ENCODE results near the gene CCDC127. TPM values are rescaled to one million over a fixed set of nuclear protein-coding genes. Genes with fewer than 3 reads are reported as not detected.

Gene CCDC127
- total RNA-seq, 1 donor from 2014 or later: 6.3 TPM

GRCh38 chr5:178110-178509 lies 39.8 kb downstream of the CCDC127 start:
- Histone ChIP-seq H3K4me3 (ENCODE audit: low read length in 3 of 3) (no peak overlapping the region), H3K36me3 (ENCODE audit: control insufficient read depth in 3 of 3, insufficient read depth in 3 of 3, low read length in 3 of 3) (no peaks in the 10 kb centered on the region), H3K9ac (ENCODE audit: low read depth in 1 of 3, low read length in 3 of 3) (no peak overlapping the region), H3K9me3 (ENCODE audit: control insufficient read depth in 3 of 3, low read length in 3 of 3) (no peaks in the 10 kb centered on the region), H3K27ac (ENCODE audit: low read depth, low read length) (no peak overlapping the region), H3K27me3 (ENCODE audit: control insufficient read depth in 3 of 3, insufficient read depth in 3 of 3, low read length in 3 of 3) (peaks cover 6 to 8% (median 6%) of the 10 kb centered on the region in 3 donors), H3K4me1 (ENCODE audit: control insufficient read depth in 3 of 3, insufficient read depth in 3 of 3, low read length in 3 of 3) (peaks cover 6 to 8% (median 8%) of the 10 kb centered on the region in 3 donors)

- H3K9me3 ChIP-seq (ENCODE audit: control insufficient read depth in 3 of 3, low read length in 3 of 3): no peaks in the 10 kb centered on the region
- H3K4me1 ChIP-seq (ENCODE audit: control insufficient read depth in 3 of 3, insufficient read depth in 3 of 3, low read length in 3 of 3): peaks cover 6 to 8% (median 8%) of the 10 kb centered on the region in 3 donors
- H3K9ac ChIP-seq (ENCODE audit: low read depth in 1 of 3, low read length in 3 of 3): no peak overlapping the region
- no peak overlapping the region for H3K27ac ChIP-seq (ENCODE audit: low read depth, low read length)
- peaks cover 7 to 13% (median 8%) of the 10 kb centered on the region in 3 donors for H3K27me3 ChIP-seq (ENCODE audit: control insufficient read depth in 3 of 3, insufficient read depth in 3 of 3, low read length in 3 of 3)
- no peaks in the 10 kb centered on the region for H3K36me3 ChIP-seq (ENCODE audit: control insufficient read depth in 3 of 3, insufficient read depth in 3 of 3, low read length in 3 of 3)
- H3K4me3 ChIP-seq (ENCODE audit: low read length in 3 of 3): no peak overlapping the region
These were observed 41.6 kb downstream of the CCDC127 start for GRCh38 chr5:176296-176823.

GRCh38 chr5:174876-175465 lies 43.0 kb downstream of the CCDC127 start:
- no peak overlapping the region for H3K9ac ChIP-seq (ENCODE audit: low read depth in 1 of 3, low read length in 3 of 3)
- H3K27me3 ChIP-seq (ENCODE audit: control insufficient read depth in 3 of 3, insufficient read depth in 3 of 3, low read length in 3 of 3): peaks cover 8 to 13% (median 8%) of the 10 kb centered on the region in 3 donors
- no peak overlapping the region for H3K27ac ChIP-seq (ENCODE audit: low read depth, low read length)
- H3K9me3 ChIP-seq (ENCODE audit: control insufficient read depth in 3 of 3, low read length in 3 of 3): no peaks in the 10 kb centered on the region
- H3K4me1 ChIP-seq (ENCODE audit: control insufficient read depth in 3 of 3, insufficient read depth in 3 of 3, low read length in 3 of 3): no peaks in the 10 kb centered on the region
- H3K36me3 ChIP-seq (ENCODE audit: control insufficient read depth in 3 of 3, insufficient read depth in 3 of 3, low read length in 3 of 3): no peaks in the 10 kb centered on the region
- H3K4me3 ChIP-seq (ENCODE audit: low read length in 3 of 3): no peak overlapping the region

- no peak overlapping the region for H3K4me3 ChIP-seq (ENCODE audit: low read length in 3 of 3)
- H3K27me3 ChIP-seq (ENCODE audit: control insufficient read depth in 3 of 3, insufficient read depth in 3 of 3, low read length in 3 of 3): peaks cover 8 to 13% (median 8%) of the 10 kb centered on the region in 3 donors
- H3K9me3 ChIP-seq (ENCODE audit: control insufficient read depth in 3 of 3, low read length in 3 of 3): no peaks in the 10 kb centered on the region
- no peak overlapping the region for H3K27ac ChIP-seq (ENCODE audit: low read depth, low read length)
- no peaks in the 10 kb centered on the region for H3K36me3 ChIP-seq (ENCODE audit: control insufficient read depth in 3 of 3, insufficient read depth in 3 of 3, low read length in 3 of 3)
- peaks cover 0 to 4% (median 3%) of the 10 kb centered on the region in 3 donors for H3K4me1 ChIP-seq (ENCODE audit: control insufficient read depth in 3 of 3, insufficient read depth in 3 of 3, low read length in 3 of 3)
- H3K9ac ChIP-seq (ENCODE audit: low read depth in 1 of 3, low read length in 3 of 3): no peak overlapping the region
These were observed 43.7 kb downstream of the CCDC127 start for GRCh38 chr5:174291-174600.

GRCh38 chr5:173392-174290 lies 44.3 kb downstream of the CCDC127 start:
- Histone ChIP-seq H3K9me3 (ENCODE audit: control insufficient read depth in 3 of 3, low read length in 3 of 3) (no peaks in the 10 kb centered on the region), H3K36me3 (ENCODE audit: control insufficient read depth in 3 of 3, insufficient read depth in 3 of 3, low read length in 3 of 3) (no peaks in the 10 kb centered on the region), H3K4me1 (ENCODE audit: control insufficient read depth in 3 of 3, insufficient read depth in 3 of 3, low read length in 3 of 3) (peaks cover 0 to 7% (median 3%) of the 10 kb centered on the region in 3 donors), H3K27ac (ENCODE audit: low read depth, low read length) (no peak overlapping the region), H3K4me3 (ENCODE audit: low read length in 3 of 3) (no peak overlapping the region), H3K27me3 (ENCODE audit: control insufficient read depth in 3 of 3, insufficient read depth in 3 of 3, low read length in 3 of 3) (peaks cover 8 to 13% (median 8%) of the 10 kb centered on the region in 3 donors), H3K9ac (ENCODE audit: low read depth in 1 of 3, low read length in 3 of 3) (no peak overlapping the region)

GRCh38 chr5:172841-173251 lies 45.1 kb downstream of the CCDC127 start:
- Histone ChIP-seq H3K4me3 (ENCODE audit: low read length in 3 of 3) (no peak overlapping the region), H3K27me3 (ENCODE audit: control insufficient read depth in 3 of 3, insufficient read depth in 3 of 3, low read length in 3 of 3) (peaks cover 8 to 13% (median 8%) of the 10 kb centered on the region in 3 donors), H3K9ac (ENCODE audit: low read depth in 1 of 3, low read length in 3 of 3) (no peak overlapping the region), H3K9me3 (ENCODE audit: control insufficient read depth in 3 of 3, low read length in 3 of 3) (no peaks in the 10 kb centered on the region), H3K36me3 (ENCODE audit: control insufficient read depth in 3 of 3, insufficient read depth in 3 of 3, low read length in 3 of 3) (no peaks in the 10 kb centered on the region), H3K27ac (ENCODE audit: low read depth, low read length) (no peak overlapping the region), H3K4me1 (ENCODE audit: control insufficient read depth in 3 of 3, insufficient read depth in 3 of 3, low read length in 3 of 3) (peaks cover 3 to 7% (median 3%) of the 10 kb centered on the region in 3 donors)

GRCh38 chr5:172421-172820 lies 45.5 kb downstream of the CCDC127 start:
- H3K4me1 ChIP-seq (ENCODE audit: control insufficient read depth in 3 of 3, insufficient read depth in 3 of 3, low read length in 3 of 3): peaks cover 3 to 7% (median 3%) of the 10 kb centered on the region in 3 donors
- H3K4me3 ChIP-seq (ENCODE audit: low read length in 3 of 3): no peak overlapping the region
- H3K36me3 ChIP-seq (ENCODE audit: control insufficient read depth in 3 of 3, insufficient read depth in 3 of 3, low read length in 3 of 3): no peaks in the 10 kb centered on the region
- H3K27me3 ChIP-seq (ENCODE audit: control insufficient read depth in 3 of 3, insufficient read depth in 3 of 3, low read length in 3 of 3): peaks cover 8 to 13% (median 8%) of the 10 kb centered on the region in 3 donors
- no peak overlapping the region for H3K27ac ChIP-seq (ENCODE audit: low read depth, low read length)
- no peak overlapping the region for H3K9ac ChIP-seq (ENCODE audit: low read depth in 1 of 3, low read length in 3 of 3)
- no peaks in the 10 kb centered on the region for H3K9me3 ChIP-seq (ENCODE audit: control insufficient read depth in 3 of 3, low read length in 3 of 3)

GRCh38 chr5:171801-172331 lies 46.1 kb downstream of the CCDC127 start:
- H3K4me3 ChIP-seq (ENCODE audit: low read length in 3 of 3): no peak overlapping the region

GRCh38 chr5:170971-171800 lies 46.8 kb downstream of the CCDC127 start:
- no peak overlapping the region for H3K9ac ChIP-seq (ENCODE audit: low read depth in 1 of 3, low read length in 3 of 3)

More at GRCh38 chr5:171801-172331, 46.1 kb downstream of the CCDC127 start:
- Histone ChIP-seq H3K27me3 (ENCODE audit: control insufficient read depth in 3 of 3, insufficient read depth in 3 of 3, low read length in 3 of 3) (peaks cover 8 to 13% (median 8%) of the 10 kb centered on the region in 3 donors), H3K27ac (ENCODE audit: low read depth, low read length) (no peak overlapping the region), H3K9me3 (ENCODE audit: control insufficient read depth in 3 of 3, low read length in 3 of 3) (no peaks in the 10 kb centered on the region), H3K4me1 (ENCODE audit: control insufficient read depth in 3 of 3, insufficient read depth in 3 of 3, low read length in 3 of 3) (peaks cover 3 to 7% (median 3%) of the 10 kb centered on the region in 3 donors), H3K9ac (ENCODE audit: low read depth in 1 of 3, low read length in 3 of 3) (no peak overlapping the region), H3K36me3 (ENCODE audit: control insufficient read depth in 3 of 3, insufficient read depth in 3 of 3, low read length in 3 of 3) (no peaks in the 10 kb centered on the region)

More at GRCh38 chr5:170971-171800, 46.8 kb downstream of the CCDC127 start:
- no peak overlapping the region for H3K4me3 ChIP-seq (ENCODE audit: low read length in 3 of 3)
- H3K27ac ChIP-seq (ENCODE audit: low read depth, low read length): no peak overlapping the region
- H3K36me3 ChIP-seq (ENCODE audit: control insufficient read depth in 3 of 3, insufficient read depth in 3 of 3, low read length in 3 of 3): no peaks in the 10 kb centered on the region
- no peaks in the 10 kb centered on the region for H3K9me3 ChIP-seq (ENCODE audit: control insufficient read depth in 3 of 3, low read length in 3 of 3)
- H3K4me1 ChIP-seq (ENCODE audit: control insufficient read depth in 3 of 3, insufficient read depth in 3 of 3, low read length in 3 of 3): peaks cover 3 to 7% (median 3%) of the 10 kb centered on the region in 3 donors
- peaks cover 8 to 13% (median 8%) of the 10 kb centered on the region in 3 donors for H3K27me3 ChIP-seq (ENCODE audit: control insufficient read depth in 3 of 3, insufficient read depth in 3 of 3, low read length in 3 of 3)

All from skeletal muscle tissue (tissue), 4 donors.